Inflammatory macrophage treated with lipopolysaccharide for 1 hour (primary cell): ENCODE results near the gene RNPEPL1.

ENCODE experiments used
- DNase-seq, 2 donors: peaks; one replicate each; pipeline ENCODE4 v3.0.0-alpha.2; 2020 to 2022

Gene RNPEPL1

DNA sequence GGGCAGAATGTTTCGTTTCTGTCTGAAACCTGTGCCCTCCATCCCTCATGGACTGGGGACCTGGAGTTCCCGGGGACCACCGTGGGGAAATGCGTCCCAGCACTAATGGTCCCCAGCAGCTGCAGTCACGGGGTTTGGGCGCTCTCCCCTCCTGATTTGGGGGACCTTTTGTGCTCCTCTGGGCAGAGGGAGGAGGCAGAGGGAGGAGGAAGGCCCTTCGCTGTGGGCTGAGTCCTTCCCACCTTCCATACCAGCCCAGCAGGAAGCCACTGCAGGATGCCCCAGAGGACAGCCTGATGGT lies 60.2 kb downstream of the RNPEPL1 start:
- no peak for DNase-seq

DNA sequence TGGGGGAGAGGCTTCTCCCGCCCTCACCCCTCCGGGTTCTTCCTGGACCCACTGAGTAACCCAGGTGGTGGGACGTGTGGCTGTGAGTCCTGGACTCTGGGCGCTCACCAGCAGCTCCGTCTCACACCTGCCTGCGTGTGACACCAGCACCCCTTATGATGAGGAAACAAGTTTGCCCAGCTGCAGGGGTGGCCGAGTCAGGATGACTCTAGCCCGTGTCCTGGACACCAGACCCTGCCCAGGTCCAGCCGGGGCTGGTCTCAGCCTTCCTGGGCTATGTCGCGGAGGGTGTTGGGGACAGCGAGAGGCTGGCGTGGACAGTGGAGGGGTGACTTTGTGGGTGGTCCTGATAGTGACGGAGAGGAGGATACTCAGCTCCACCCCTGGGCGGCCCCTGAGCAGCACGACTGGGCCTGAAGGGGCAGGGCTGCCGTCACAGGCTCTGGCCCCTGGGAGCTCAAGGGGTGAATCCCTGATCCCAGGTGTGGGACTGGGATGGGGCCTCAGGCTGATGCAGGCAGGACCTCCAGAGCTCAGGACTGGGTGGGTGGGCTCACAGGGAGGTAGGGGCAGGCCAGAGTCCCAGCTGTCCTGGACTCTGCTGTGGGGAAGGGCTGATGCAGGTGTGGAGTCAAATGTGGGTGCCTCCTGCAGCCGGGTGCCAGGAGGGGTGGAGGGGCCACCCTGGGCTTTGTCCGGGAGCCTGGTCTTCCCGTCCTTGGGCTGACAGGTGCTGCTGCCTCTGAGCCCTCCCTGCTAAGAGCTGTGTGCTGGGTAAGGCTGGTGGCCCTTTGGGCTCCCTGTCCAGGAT lies 60.7 kb downstream of the RNPEPL1 start:
- DNase-seq, result no peak

DNA sequence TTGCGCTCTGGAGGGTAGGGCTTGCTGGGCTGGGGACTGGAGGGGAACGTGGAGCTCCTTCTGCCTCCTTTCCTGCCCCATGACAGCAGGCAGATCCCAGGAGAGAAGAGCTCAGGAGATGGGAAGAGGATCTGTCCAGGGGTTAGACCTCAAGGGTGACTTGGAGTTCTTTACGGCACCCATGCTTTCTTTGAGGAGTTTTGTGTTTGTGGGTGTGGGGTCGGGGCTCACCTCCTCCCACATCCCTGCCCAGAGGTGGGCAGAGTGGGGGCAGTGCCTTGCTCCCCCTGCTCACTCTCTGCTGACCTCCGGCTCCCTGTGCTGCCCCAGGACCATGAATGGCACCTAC lies 61.3 kb downstream of the RNPEPL1 start:
- no peak for DNase-seq

DNA sequence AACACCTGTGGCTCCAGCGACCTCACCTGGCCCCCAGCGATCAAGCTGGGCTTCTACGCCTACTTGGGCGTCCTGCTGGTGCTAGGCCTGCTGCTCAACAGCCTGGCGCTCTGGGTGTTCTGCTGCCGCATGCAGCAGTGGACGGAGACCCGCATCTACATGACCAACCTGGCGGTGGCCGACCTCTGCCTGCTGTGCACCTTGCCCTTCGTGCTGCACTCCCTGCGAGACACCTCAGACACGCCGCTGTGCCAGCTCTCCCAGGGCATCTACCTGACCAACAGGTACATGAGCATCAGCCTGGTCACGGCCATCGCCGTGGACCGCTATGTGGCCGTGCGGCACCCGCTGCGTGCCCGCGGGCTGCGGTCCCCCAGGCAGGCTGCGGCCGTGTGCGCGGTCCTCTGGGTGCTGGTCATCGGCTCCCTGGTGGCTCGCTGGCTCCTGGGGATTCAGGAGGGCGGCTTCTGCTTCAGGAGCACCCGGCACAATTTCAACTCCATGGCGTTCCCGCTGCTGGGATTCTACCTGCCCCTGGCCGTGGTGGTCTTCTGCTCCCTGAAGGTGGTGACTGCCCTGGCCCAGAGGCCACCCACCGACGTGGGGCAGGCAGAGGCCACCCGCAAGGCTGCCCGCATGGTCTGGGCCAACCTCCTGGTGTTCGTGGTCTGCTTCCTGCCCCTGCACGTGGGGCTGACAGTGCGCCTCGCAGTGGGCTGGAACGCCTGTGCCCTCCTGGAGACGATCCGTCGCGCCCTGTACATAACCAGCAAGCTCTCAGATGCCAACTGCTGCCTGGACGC lies 61.9 kb downstream of the RNPEPL1 start:
- no peak for DNase-seq
